ENCODE results near the gene MYEOV. TPM values are rescaled to one million over a fixed set of nuclear protein-coding genes. Genes with fewer than 3 reads are reported as not detected.

The MYEOV gene
- total RNA-seq, 2 experiments from 2014 or later = 0.35 TPM; not detected in 1

GRCh38 chr11:69320756-69321741 is 27.1 kb downstream of the MYEOV start:
- H3K36me3 Mint-ChIP-seq (ENCODE audit: low read depth) = no peaks in the 10 kb centered on the region
- no peak overlapping the region for H3K4me3 Mint-ChIP-seq
- H3K27me3 Mint-ChIP-seq (ENCODE audit: low read depth) = no peaks in the 10 kb centered on the region
- peaks cover 4% of the 10 kb centered on the region for H3K9me3 Mint-ChIP-seq
- DNase-seq = no peak
- H3K4me1 Mint-ChIP-seq (ENCODE audit: low read depth) = peaks cover 14% of the 10 kb centered on the region
- no peak overlapping the region for H3K27ac Mint-ChIP-seq
- CTCF ChIA-PET = interaction anchor here (0.7 kb wide), 1 partner anchor 219 kb away, joined by 3 read pairs; no protein-coding TSS in a partner anchor
- intact Hi-C loops (cut with micrococcal nuclease) = no loop called here

DNA sequence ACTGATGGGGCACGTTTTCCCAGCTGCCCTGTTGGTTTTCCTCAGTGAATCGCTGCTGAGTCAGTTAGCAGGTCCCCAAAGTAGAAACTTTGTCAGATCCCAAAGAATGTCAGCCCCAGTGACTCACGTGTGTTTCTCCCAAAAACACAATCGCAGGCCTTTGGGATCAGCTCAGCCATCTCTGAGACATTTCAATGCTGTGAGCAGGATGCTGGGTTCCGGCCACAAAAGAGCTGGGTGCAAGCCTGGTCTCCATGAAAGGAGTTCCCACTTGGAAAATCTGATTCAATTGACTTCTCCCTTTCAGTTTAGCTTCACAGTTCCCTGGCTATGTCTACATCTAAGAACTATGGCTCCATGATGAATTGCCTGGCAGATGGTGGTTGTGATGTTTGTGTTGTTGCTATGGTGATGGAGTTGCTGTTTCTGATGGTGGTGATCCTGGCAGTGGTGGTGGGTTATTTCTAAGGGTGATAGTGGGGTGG is 28.0 kb downstream of the MYEOV start:
- Mint-ChIP-seq H3K27me3 (ENCODE audit: low read depth) (no peaks in the 10 kb centered on the region), H3K9me3 (peaks cover 4% of the 10 kb centered on the region), H3K4me1 (ENCODE audit: low read depth) (peaks cover 13% of the 10 kb centered on the region), H3K36me3 (ENCODE audit: low read depth) (no peaks in the 10 kb centered on the region), H3K27ac (no peak overlapping the region), H3K4me3 (no peak overlapping the region)
- DNase-seq = no peak
- CTCF ChIA-PET = no interaction called here
- intact Hi-C loops (cut with micrococcal nuclease) = no loop called here

GRCh38 chr11:69325446-69325845 is 31.5 kb downstream of the MYEOV start:
- intact Hi-C loops (cut with micrococcal nuclease) = no loop called here
- Mint-ChIP-seq H3K4me3 (no peak overlapping the region), H3K36me3 (ENCODE audit: low read depth) (no peaks in the 10 kb centered on the region), H3K9me3 (no peaks in the 10 kb centered on the region), H3K27ac (no peak overlapping the region), H3K4me1 (ENCODE audit: low read depth) (no peaks in the 10 kb centered on the region), H3K27me3 (ENCODE audit: low read depth) (no peaks in the 10 kb centered on the region)
- no peak for DNase-seq
- CTCF ChIA-PET = no interaction called here

GRCh38 chr11:69326622-69327219 is 32.8 kb downstream of the MYEOV start:
- Mint-ChIP-seq H3K9me3 (no peaks in the 10 kb centered on the region), H3K27ac (no peak overlapping the region), H3K4me3 (no peak overlapping the region), H3K4me1 (ENCODE audit: low read depth) (no peaks in the 10 kb centered on the region), H3K36me3 (ENCODE audit: low read depth) (no peaks in the 10 kb centered on the region), H3K27me3 (ENCODE audit: low read depth) (no peaks in the 10 kb centered on the region)
- no peak for DNase-seq
- intact Hi-C loops (cut with micrococcal nuclease) = no loop called here
- CTCF ChIA-PET = no interaction called here

DNA sequence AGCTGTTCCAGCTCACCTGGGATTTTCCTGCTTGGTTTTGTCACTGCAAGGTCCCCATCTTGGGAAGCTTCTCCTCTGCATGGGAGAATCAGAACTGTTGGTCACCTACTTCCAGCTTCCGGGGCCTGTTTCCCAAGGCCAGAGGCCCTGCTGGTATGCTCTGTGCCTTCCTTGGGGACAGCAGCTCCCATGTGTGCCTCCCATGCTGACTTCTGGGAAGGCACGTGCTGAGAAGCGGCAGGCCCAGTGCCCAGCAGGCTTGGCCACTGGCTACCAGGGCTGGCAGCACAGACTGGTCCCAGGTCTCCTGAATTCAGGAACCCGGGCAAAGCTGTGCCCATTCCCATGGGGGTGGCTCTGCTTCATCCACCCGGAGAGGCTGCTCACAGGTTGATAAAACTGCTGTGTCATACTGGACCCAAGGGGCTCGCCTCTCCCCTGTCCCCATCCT is 33.8 kb downstream of the MYEOV start:
- H3K27ac Mint-ChIP-seq = no peak overlapping the region
- H3K9me3 Mint-ChIP-seq = no peaks in the 10 kb centered on the region
- DNase-seq = no peak
- CTCF ChIA-PET = no interaction called here
- intact Hi-C loops (cut with micrococcal nuclease) = no loop called here
- H3K27me3 Mint-ChIP-seq (ENCODE audit: low read depth) = no peaks in the 10 kb centered on the region
- no peak overlapping the region for H3K4me3 Mint-ChIP-seq
- H3K4me1 Mint-ChIP-seq (ENCODE audit: low read depth) = no peaks in the 10 kb centered on the region
- H3K36me3 Mint-ChIP-seq (ENCODE audit: low read depth) = no peaks in the 10 kb centered on the region

DNA sequence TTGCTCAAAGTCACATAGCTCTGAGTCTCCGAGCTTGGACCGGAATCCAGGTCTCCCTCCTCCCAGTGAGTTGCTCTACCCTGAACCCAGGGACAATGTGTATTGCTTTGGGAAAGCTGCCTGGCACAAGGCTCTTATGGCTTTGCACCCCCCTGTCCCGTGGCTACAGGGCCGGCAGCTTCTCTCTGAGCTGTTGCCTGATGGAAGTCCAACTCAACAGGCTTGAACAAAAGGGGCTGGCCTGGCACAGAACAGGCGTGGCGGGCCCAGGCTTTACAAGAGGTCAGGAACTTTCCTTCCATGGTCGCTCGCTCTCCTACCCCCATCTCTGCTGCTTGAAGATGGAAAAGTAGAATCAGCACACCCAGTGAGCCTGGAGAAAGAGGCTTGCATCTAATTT is 34.3 kb downstream of the MYEOV start:
- Mint-ChIP-seq H3K27me3 (ENCODE audit: low read depth) (no peaks in the 10 kb centered on the region), H3K9me3 (no peaks in the 10 kb centered on the region), H3K4me1 (ENCODE audit: low read depth) (no peaks in the 10 kb centered on the region), H3K4me3 (no peak overlapping the region), H3K27ac (no peak overlapping the region), H3K36me3 (ENCODE audit: low read depth) (no peaks in the 10 kb centered on the region)
- DNase-seq = no peak
- intact Hi-C loops (cut with micrococcal nuclease) = no loop called here
- CTCF ChIA-PET = no interaction called here

DNA sequence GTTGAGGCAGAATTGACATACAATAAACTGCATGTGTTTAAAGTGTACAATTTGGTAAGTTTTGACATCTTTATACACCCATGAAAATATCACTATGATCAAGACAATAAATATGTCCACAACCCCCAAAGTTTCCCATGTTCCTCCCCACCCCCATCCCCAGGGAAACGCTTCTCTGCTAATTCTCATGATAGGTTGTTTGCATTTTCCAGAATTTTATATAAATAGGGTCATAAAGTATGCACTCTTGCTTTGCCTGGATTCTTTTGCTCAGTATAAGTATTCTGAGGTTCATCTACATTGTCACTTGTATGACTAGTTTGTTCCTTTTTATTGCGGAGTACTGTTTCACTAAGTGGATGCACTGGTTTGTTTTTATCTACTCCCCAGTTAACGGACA is 35.6 kb downstream of the MYEOV start:
- H3K36me3 Mint-ChIP-seq (ENCODE audit: low read depth) = no peaks in the 10 kb centered on the region
- no peaks in the 10 kb centered on the region for H3K27me3 Mint-ChIP-seq (ENCODE audit: low read depth)
- H3K4me3 Mint-ChIP-seq = no peak overlapping the region

DNA sequence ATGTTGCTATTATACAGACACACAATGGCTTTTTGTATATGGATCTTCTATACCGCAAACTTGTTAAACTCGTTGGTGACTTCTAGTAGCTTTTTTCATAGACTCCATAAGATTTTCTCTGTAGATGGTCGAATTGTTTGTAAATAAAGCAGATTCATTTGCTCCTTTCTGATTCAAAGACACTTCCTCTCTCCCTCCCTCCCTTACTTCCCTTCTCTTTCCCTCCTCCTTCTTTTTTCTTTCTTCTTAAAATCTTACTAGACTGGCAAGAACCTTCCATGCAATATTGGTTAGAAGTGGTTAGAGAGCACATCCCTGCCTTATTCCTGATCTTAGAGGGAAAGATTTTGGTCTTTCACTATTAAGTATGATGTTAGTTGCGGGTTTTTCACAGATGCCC is 36.4 kb downstream of the MYEOV start:
- H3K4me1 Mint-ChIP-seq (ENCODE audit: low read depth) = peaks cover 2% of the 10 kb centered on the region
- DNase-seq = no peak
- no peaks in the 10 kb centered on the region for H3K36me3 Mint-ChIP-seq (ENCODE audit: low read depth)
- H3K27me3 Mint-ChIP-seq (ENCODE audit: low read depth) = no peaks in the 10 kb centered on the region
- no peaks in the 10 kb centered on the region for H3K9me3 Mint-ChIP-seq
- no peak overlapping the region for H3K27ac Mint-ChIP-seq
- intact Hi-C loops (cut with micrococcal nuclease) = no loop called here
- no peak overlapping the region for H3K4me3 Mint-ChIP-seq
- CTCF ChIA-PET = no interaction called here

More for the DNA sequence above, 35.6 kb downstream of the MYEOV start:
- CTCF ChIA-PET = no interaction called here
- H3K9me3 Mint-ChIP-seq = no peaks in the 10 kb centered on the region
- no peaks in the 10 kb centered on the region for H3K4me1 Mint-ChIP-seq (ENCODE audit: low read depth)
- no peak overlapping the region for H3K27ac Mint-ChIP-seq
- no peak for DNase-seq
- intact Hi-C loops (cut with micrococcal nuclease) = no loop called here

DNA sequence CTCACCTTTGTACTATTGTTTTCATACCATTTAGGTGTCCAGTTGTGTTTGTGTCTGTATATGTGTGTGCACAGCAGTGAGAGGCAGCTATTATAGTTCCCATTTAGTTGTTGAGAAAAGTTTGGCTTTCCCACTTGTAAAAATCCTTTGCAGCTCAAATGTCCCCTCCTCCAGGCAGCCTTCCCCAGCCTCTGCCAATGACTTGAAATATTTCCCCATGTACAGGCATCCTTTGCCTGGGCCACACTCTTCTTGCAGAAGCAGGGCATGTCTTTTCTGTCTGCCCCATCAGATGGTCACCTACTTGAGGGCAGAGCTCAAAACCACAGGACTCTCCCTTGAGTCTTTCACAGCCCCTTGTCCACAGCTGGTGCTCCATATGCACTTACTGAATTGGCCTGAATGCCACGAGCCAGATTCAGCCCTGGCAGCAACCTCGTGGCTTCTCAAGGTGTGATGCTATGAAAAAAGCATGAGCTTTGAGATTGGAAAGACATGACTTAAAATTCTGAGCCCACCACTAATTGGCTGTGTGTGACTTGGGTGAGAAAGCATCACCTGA is 39.3 kb downstream of the MYEOV start:
- intact Hi-C loops (cut with micrococcal nuclease) = no loop called here
- H3K27ac Mint-ChIP-seq = no peak overlapping the region
- DNase-seq = no peak

DNA sequence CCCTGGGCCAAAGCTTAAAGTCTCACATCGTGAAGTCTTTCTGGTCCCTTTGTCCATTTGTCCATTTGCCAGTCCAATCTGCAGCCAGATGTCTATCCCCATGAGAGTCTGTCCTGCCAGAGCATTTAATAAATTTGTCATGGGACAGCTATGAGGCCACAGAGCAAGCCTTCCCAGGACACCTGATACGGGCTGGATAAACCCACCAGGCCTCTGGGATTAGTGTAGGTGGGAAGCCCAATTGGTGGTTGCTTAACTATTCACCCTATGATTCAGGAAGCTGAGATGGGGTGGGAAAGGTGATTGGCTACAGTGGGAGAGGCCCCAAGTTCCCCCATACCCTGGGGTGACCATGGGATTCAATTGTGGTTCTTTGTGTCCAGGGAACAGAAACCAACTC is 39.9 kb downstream of the MYEOV start:
- peaks cover 2% of the 10 kb centered on the region for H3K36me3 Mint-ChIP-seq (ENCODE audit: low read depth)
- no peak for DNase-seq
- H3K27ac Mint-ChIP-seq = no peak overlapping the region
- intact Hi-C loops (cut with micrococcal nuclease) = no loop called here
- no peaks in the 10 kb centered on the region for H3K27me3 Mint-ChIP-seq (ENCODE audit: low read depth)
- CTCF ChIA-PET = interaction anchor here (1.5 kb wide), 1 partner anchor 23 kb away, joined by 3 read pairs; no protein-coding TSS in a partner anchor
- H3K9me3 Mint-ChIP-seq = peaks cover 3% of the 10 kb centered on the region
- H3K4me3 Mint-ChIP-seq = no peak overlapping the region
- peaks cover 28% of the 10 kb centered on the region for H3K4me1 Mint-ChIP-seq (ENCODE audit: low read depth)

More for the DNA sequence above, 39.3 kb downstream of the MYEOV start:
- Mint-ChIP-seq H3K36me3 (ENCODE audit: low read depth) (no peaks in the 10 kb centered on the region), H3K4me1 (ENCODE audit: low read depth) (peaks cover 23% of the 10 kb centered on the region), H3K9me3 (no peaks in the 10 kb centered on the region), H3K27me3 (ENCODE audit: low read depth) (no peaks in the 10 kb centered on the region), H3K4me3 (no peak overlapping the region)
- CTCF ChIA-PET = interaction anchor here (1.5 kb wide), 1 partner anchor 22 kb away, joined by 3 read pairs; no protein-coding TSS in a partner anchor

GRCh38 chr11:69335007-69335780 is 41.2 kb downstream of the MYEOV start:
- no peak for DNase-seq
- Mint-ChIP-seq H3K27me3 (ENCODE audit: low read depth) (no peaks in the 10 kb centered on the region), H3K4me1 (ENCODE audit: low read depth) (peaks cover 41% of the 10 kb centered on the region), H3K4me3 (no peak overlapping the region), H3K36me3 (ENCODE audit: low read depth) (peaks cover 9% of the 10 kb centered on the region), H3K9me3 (peaks cover 15% of the 10 kb centered on the region), H3K27ac (no peak overlapping the region)
- intact Hi-C loops (cut with micrococcal nuclease) = no loop called here
- CTCF ChIA-PET = no interaction called here

All from activated naive CD4-positive, alpha-beta T cell treated with anti-CD3 and anti-CD28 coated beads for 36 hours (primary cell).